Rectal smooth muscle tissue (tissue), 1 donor: ENCODE results near the gene DDC.

Experiments used
- H3K27ac ChIP-seq: one replicate; pipeline ENCODE4 v1.7.0; 2013; ENCODE audit warnings: low read depth, low read length, inconsistent platforms
- H3K27me3 ChIP-seq: one replicate; pipeline ENCODE4 v1.7.0; 2013; ENCODE audit warnings: low read length; ENCODE audit not compliant: control insufficient read depth, insufficient read depth
- H3K36me3 ChIP-seq: one replicate; pipeline ENCODE4 v1.7.0; 2013; ENCODE audit warnings: low read length; ENCODE audit not compliant: control insufficient read depth, insufficient read depth
- H3K4me1 ChIP-seq: one replicate; pipeline ENCODE4 v1.7.0; 2013; ENCODE audit warnings: low read length; ENCODE audit not compliant: control insufficient read depth, insufficient read depth
- H3K4me3 ChIP-seq: one replicate; pipeline ENCODE4 v1.7.0; 2013; ENCODE audit warnings: low read length
- H3K9ac ChIP-seq: one replicate; pipeline ENCODE4 v1.7.0; 2013; ENCODE audit warnings: low read length

Gene DDC

GRCh38 chr7:50418526-50419290 lies 146.5 kb downstream of the DDC start:
- Histone ChIP-seq H3K27me3 (no peaks in the 10 kb centered on the region), H3K4me1 (no peaks in the 10 kb centered on the region), H3K4me3 (no peak overlapping the region), H3K36me3 (no peaks in the 10 kb centered on the region), H3K9ac (no peak overlapping the region), H3K27ac (no peak overlapping the region)

- H3K4me1 ChIP-seq: no peaks in the 10 kb centered on the region
- no peaks in the 10 kb centered on the region for H3K36me3 ChIP-seq
- no peak overlapping the region for H3K4me3 ChIP-seq
- H3K27ac ChIP-seq: no peak overlapping the region
- no peak overlapping the region for H3K9ac ChIP-seq
- H3K27me3 ChIP-seq: no peaks in the 10 kb centered on the region
Observed at GRCh38 chr7:50418086-50418515, 147.1 kb downstream of the DDC start.

GRCh38 chr7:50416527-50417182 lies 148.6 kb downstream of the DDC start:
- Histone ChIP-seq H3K4me3 (no peak overlapping the region), H3K27me3 (no peaks in the 10 kb centered on the region), H3K4me1 (no peaks in the 10 kb centered on the region), H3K27ac (no peak overlapping the region), H3K9ac (no peak overlapping the region), H3K36me3 (no peaks in the 10 kb centered on the region)

DNA sequence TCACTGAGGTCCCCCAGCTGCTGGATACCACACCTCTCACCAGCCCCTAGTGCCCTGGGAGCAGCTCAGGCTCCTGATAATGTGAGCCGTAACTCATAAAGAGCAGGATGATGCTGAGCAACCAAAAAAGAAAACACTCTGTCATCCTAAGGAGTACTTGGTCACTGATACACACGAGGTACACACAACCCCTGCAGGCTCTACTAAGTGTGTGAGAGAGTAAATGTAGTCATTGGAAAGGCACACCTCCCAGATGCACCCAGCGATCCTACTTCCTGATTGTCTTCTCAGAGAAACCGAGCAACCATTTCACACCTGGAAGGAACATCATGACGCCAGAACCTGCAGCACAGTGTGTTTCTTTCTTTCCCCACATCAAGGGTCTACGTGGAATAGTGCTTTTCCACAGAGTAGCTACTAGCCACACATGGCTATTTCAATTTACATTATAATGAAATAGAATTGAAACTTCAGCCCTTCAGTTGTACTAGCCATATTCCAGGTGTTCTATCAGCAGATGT lies 149.3 kb downstream of the DDC start:
- Histone ChIP-seq H3K9ac (no peak overlapping the region), H3K27me3 (no peaks in the 10 kb centered on the region), H3K27ac (no peak overlapping the region), H3K4me1 (no peaks in the 10 kb centered on the region), H3K4me3 (no peak overlapping the region), H3K36me3 (no peaks in the 10 kb centered on the region)

DNA sequence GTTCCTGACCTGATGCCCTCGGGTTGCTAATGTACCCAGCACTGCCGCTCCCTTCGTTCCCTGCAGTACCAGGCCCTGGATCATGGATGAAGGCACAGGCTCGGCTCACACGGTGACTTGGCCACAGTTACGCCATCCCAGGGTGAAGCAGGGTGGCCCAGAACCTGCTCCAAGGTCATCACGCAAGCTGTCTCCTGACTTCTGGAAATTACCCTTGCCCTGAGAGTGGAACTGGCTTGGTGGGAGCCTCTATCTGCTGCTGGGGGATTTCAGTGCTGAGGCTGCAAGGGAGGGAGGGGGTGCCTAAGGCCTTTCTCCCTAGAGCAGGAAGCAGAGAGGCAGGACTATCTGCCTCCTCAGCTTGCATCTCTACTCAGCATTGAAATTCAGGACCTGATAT lies 151.6 kb downstream of the DDC start:
- H3K4me1 ChIP-seq: no peaks in the 10 kb centered on the region
- H3K27ac ChIP-seq: no peak overlapping the region
- no peak overlapping the region for H3K4me3 ChIP-seq
- H3K9ac ChIP-seq: no peak overlapping the region
- H3K36me3 ChIP-seq: no peaks in the 10 kb centered on the region
- no peaks in the 10 kb centered on the region for H3K27me3 ChIP-seq

- no peak overlapping the region for H3K27ac ChIP-seq
- no peaks in the 10 kb centered on the region for H3K27me3 ChIP-seq
- no peak overlapping the region for H3K4me3 ChIP-seq
- no peak overlapping the region for H3K9ac ChIP-seq
- no peaks in the 10 kb centered on the region for H3K4me1 ChIP-seq
- H3K36me3 ChIP-seq: no peaks in the 10 kb centered on the region
Observed at GRCh38 chr7:50412973-50413372, 152.2 kb downstream of the DDC start.

- Histone ChIP-seq H3K36me3 (no peaks in the 10 kb centered on the region), H3K4me1 (no peaks in the 10 kb centered on the region), H3K27ac (no peak overlapping the region), H3K27me3 (no peaks in the 10 kb centered on the region), H3K9ac (no peak overlapping the region), H3K4me3 (no peak overlapping the region)
Observed at GRCh38 chr7:50411332-50411731, 153.9 kb downstream of the DDC start.

GRCh38 chr7:50409856-50410745 lies 155.1 kb downstream of the DDC start:
- Histone ChIP-seq H3K36me3 (no peaks in the 10 kb centered on the region), H3K27me3 (no peaks in the 10 kb centered on the region), H3K27ac (no peak overlapping the region), H3K4me1 (no peaks in the 10 kb centered on the region), H3K9ac (no peak overlapping the region), H3K4me3 (no peak overlapping the region)
